Measurements from ENCODE around the gene RARG.
"Not testable (repeated sequence)": the region's sequence is repeated elsewhere in the genome, so short reads cannot be mapped to it uniquely, and the experiment has no call there.

The RARG gene

DNA sequence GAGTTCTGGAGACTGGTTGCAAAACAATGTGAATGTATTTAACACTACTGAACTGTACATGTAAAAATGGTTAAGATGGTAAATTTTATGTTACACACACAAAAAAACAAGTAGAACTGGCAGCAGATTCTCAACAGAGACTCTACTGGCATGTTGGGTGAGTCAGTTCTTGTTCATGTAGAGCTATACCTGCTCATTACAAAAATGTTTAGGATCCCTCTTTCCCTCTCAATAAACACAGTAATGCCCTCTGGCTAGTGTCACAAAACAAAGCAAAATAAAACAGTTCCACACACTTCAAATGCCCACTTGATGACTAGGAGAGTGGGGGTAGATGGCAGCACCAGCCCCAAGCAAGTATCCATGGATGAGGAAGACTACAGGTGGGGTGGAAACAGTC, 65.2 kb downstream of the RARG start:
- DNase-seq: no peak

DNA sequence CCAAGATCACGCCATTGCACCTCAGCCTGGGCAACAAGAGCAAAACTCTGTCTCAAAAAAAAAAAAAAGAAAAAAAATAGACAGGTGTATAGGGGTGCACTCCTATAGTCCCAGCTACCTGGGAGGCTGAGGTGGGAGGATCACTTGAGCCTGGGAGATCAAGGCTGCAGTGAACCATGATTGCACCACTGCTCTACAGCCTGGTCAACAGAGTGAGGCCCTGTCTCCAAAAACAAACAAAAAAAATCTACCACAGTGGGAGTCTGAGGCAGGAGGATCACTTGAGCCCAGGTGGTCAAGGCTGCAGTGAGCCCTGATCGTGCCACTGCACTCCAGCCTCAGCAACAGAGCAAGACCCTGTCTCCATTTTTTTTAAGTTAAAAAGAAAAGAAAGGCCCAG, 69.0 kb downstream of the RARG start:
- not testable (repeated sequence) for DNase-seq

DNA sequence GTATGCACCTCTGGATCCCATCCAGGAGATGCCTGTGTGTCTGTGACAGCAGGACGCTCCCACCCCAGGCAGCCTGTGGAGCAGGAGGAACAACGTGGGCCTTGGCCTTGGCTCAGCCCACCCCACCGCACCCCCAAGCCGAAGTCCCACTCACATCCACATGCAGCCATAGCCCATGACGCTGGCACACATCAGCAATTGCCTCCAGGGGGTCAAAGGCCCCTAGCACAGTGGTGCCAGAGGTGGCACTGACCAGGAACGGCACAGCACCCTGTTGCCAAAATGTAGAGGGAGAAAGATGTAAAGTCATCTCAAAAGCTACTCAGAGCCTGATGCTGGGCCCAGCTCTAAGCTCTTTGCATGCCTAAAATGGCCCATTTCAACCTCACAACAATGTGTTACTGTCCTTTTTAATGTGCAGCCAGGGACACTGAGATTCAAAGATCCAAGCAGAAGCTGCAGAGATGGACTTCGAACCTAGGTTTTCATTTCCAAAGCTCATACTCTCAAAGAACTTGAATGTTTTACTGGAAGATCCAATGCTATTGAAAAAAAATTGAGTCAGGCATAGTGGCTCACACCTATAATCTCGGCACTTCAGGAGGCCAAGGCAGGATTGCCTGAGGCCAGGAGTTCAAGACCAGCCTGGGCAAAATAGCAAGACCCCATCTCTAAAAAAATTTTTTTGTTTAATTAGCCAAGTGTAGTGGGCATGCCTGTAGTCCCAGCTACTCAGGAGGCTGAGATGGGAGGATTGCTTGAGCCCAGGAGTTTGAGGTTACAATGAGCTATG, 70.7 kb downstream of the RARG start:
- DNase-seq: no peak

DNA sequence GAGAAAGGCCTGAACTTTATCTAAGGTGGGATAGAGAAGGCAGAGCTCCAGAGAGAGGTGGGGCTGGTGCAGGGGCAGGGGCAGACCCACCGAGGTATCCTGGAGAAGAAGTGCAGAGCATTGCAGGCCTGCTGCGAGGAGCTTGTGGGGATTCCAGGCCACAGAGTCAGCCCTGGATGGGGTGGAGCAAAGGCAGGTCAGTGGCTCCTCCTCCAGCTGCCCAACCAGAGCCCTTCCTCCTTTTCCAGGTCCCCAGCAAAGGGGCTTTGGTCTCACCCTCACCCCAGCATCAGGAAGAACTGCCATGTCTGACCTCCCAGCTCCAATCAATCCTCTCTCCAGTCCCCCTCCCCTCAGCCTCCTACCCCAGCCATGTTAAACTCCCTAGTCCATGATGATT, 71.3 kb downstream of the RARG start:
- no peak for DNase-seq

Measured in CD4-positive, alpha-beta T cell treated with Interferon gamma for 1 hour (primary cell).